ENCODE data around the gene KRT72. TPM values are rescaled to one million over a fixed set of nuclear protein-coding genes. Genes with fewer than 3 reads are reported as not detected.

Gene KRT72
- total RNA-seq, 1 donor from 2014 or later, result not detected

DNA sequence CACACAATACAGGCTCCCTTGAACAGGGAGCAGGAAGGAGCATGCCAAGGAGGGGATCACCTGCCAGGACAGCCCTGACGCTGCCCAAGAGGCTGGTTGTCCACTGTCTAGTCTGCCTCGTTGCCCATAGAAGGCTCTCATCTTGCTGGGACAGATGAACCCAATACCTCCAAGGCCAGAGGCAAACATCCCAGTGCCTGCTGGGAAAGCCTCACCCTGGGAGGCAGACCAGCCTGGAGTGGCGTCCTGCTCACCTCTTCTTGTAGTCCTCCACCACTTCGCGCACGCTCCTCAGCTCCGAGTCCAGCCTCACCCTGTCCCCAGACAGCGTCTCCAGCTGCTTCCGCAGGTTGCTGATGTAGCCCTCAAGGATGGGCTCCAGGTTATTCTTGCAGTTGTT is 14.6 kb upstream of the KRT72 start:
- H3K9me3 ChIP-seq, result no peaks in the 10 kb centered on the region
- H3K27ac ChIP-seq, result no peak overlapping the region
- H3K27me3 ChIP-seq, result no peaks in the 10 kb centered on the region
- H3K36me3 ChIP-seq, result no peaks in the 10 kb centered on the region
- DNase-seq (ENCODE audit: extremely low spot score in 2 of 2), result peak in 1 of 2 donors; percentile 77
- intact Hi-C loops (cut with DNase I), result no loop called here
- no peak overlapping the region for H3K4me3 ChIP-seq
- TF ChIP-seq CTCF (IDR thresholded peaks at IDR 0.05) (no peak), POLR2AphosphoS5 (IDR thresholded peaks at IDR 0.05; ENCODE audit: insufficient read depth in 1 of 2, low read depth in 1 of 2) (no peak), POLR2A (IDR thresholded peaks at IDR 0.05) (no peak)
- no peaks in the 10 kb centered on the region for H3K4me1 ChIP-seq

DNA sequence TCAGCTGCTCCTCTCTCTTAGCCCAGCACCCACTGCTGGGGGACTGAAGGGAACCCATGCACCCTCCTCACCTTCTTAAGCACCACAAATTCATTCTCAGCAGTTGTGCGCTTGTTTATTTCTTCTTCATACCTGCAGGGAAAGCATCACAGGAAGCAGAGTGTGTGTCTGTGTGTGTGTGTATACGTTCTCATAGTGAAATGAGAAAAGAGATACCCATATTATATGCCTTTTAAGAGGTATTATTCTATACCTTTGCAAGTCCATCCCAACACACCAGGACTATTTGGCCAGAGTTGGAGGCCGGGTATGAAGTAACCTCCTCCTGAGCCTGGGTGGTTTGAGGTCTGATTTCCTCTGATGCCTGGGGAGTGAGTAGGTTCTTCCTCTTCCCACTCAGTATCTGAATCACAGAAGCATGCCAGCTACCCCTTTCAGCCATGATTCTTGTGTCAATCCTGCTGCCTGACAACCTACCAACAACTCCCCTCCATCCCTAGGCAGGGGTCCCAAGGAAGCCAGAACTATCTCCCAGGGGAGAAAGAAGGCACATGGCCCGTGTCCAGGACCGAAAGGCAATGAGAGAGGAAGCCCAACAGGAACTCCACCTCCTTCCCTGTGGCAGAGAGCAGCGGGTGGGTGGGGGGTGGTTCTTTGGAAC is 14.1 kb upstream of the KRT72 start:
- DNase-seq (ENCODE audit: extremely low spot score in 2 of 2), result peak; percentile 43 to 62
- H3K9me3 ChIP-seq, result no peaks in the 10 kb centered on the region
- intact Hi-C loops (cut with DNase I), result no loop called here
- H3K4me3 ChIP-seq, result no peak overlapping the region
- TF ChIP-seq POLR2AphosphoS5 (IDR thresholded peaks at IDR 0.05; ENCODE audit: insufficient read depth in 1 of 2, low read depth in 1 of 2) (no peak), CTCF (IDR thresholded peaks at IDR 0.05) (no peak), POLR2A (IDR thresholded peaks at IDR 0.05) (no peak)
- no peak overlapping the region for H3K27ac ChIP-seq
- no peaks in the 10 kb centered on the region for H3K27me3 ChIP-seq
- no peaks in the 10 kb centered on the region for H3K36me3 ChIP-seq
- no peaks in the 10 kb centered on the region for H3K4me1 ChIP-seq

DNA sequence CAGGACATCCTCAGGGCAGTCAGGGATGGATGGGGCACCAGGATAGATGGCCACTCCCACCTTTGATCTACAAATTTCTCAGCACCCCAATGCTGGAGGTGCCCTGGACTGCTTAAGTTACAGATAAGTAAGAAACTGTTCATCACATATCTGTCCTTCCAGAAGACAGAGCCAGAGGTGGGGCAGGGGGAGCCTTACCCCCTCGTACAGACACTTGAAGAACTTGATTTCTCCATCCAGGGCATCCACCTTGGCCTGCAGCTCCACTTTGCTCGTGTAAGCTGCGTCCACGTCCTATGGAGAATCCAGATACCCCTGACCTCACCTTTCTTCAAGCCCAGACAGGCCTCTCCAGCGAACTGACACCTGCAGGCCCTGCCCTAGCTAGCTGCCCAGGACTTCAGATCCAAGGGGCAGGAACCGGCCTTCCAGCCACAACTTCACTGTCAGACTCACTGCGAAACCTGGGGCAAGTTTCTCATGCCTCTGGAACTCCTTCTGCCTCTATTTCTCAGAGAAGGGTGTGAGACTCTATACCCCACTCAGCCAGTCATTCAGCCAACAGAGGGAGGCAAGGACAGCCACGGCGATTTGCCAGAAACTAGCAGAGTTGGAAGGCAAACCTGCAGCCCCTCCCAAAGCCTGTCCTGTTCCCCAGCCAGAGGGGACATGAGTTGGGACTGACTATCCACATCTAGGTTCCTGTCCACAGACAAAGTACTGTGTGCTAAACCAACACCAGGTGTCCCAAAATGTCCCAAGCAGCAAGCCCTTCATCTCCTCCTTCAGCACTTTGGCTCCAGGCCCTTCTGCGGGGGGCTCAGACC is 13.3 kb upstream of the KRT72 start:
- H3K4me1 ChIP-seq, result no peaks in the 10 kb centered on the region
- H3K4me3 ChIP-seq, result no peak overlapping the region
- no peak overlapping the region for H3K27ac ChIP-seq
- intact Hi-C loops (cut with DNase I), result no loop called here
- DNase-seq (ENCODE audit: extremely low spot score in 2 of 2), result peak; percentile 72 to 84
- H3K36me3 ChIP-seq, result no peaks in the 10 kb centered on the region
- no peaks in the 10 kb centered on the region for H3K27me3 ChIP-seq
- no peak for TF ChIP-seq CTCF (IDR thresholded peaks at IDR 0.05)
- TF ChIP-seq POLR2AphosphoS5 (IDR thresholded peaks at IDR 0.05; ENCODE audit: insufficient read depth in 1 of 2, low read depth in 1 of 2), result no peak
- TF ChIP-seq POLR2A (IDR thresholded peaks at IDR 0.05), result no peak
- H3K9me3 ChIP-seq, result no peaks in the 10 kb centered on the region

GRCh38 chr12:52613384-52614030 is 12.2 kb upstream of the KRT72 start:
- no peaks in the 10 kb centered on the region for H3K27me3 ChIP-seq
- intact Hi-C loops (cut with DNase I), result no loop called here
- peak; percentile 18 to 64 for DNase-seq (ENCODE audit: extremely low spot score in 2 of 2)

More at GRCh38 chr12:52613384-52614030, 12.2 kb upstream of the KRT72 start:
- H3K9me3 ChIP-seq, result no peaks in the 10 kb centered on the region
- H3K27ac ChIP-seq, result no peak overlapping the region
- no peak overlapping the region for H3K4me3 ChIP-seq
- H3K4me1 ChIP-seq, result no peaks in the 10 kb centered on the region
- TF ChIP-seq POLR2A (IDR thresholded peaks at IDR 0.05) (no peak), CTCF (IDR thresholded peaks at IDR 0.05) (no peak), POLR2AphosphoS5 (IDR thresholded peaks at IDR 0.05; ENCODE audit: insufficient read depth in 1 of 2, low read depth in 1 of 2) (no peak)
- H3K36me3 ChIP-seq, result no peaks in the 10 kb centered on the region

All from vagina (tissue), 2 donors.